ENCODE data around the gene PPP2R2D.

DNA sequence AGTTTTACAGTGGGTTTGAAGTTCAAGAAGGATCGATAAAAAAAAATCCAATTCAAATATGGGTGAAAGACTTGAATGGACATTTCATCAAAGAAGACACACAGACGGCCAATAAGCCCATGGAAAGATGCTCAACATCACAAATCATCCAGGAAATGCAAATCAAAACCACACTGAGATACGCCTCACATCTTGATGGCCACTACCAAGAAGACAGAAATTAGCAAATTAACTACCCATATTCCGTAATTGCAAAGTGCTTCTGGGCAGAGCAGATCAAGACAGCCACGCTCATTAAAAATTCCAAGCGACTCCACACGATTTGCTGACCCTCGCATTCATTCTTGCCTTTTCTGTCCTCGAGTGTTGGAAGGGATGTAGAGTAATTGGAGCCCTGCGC is 34.1 kb upstream of the PPP2R2D start:
- TF ChIP-seq, protein P1, sequence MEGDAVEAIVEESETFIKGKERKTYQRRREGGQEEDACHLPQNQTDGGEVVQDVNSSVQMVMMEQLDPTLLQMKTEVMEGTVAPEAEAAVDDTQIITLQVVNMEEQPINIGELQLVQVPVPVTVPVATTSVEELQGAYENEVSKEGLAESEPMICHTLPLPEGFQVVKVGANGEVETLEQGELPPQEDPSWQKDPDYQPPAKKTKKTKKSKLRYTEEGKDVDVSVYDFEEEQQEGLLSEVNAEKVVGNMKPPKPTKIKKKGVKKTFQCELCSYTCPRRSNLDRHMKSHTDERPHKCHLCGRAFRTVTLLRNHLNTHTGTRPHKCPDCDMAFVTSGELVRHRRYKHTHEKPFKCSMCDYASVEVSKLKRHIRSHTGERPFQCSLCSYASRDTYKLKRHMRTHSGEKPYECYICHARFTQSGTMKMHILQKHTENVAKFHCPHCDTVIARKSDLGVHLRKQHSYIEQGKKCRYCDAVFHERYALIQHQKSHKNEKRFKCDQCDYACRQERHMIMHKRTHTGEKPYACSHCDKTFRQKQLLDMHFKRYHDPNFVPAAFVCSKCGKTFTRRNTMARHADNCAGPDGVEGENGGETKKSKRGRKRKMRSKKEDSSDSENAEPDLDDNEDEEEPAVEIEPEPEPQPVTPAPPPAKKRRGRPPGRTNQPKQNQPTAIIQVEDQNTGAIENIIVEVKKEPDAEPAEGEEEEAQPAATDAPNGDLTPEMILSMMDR (IDR thresholded peaks at IDR 0.05), result no peak
- TF ChIP-seq POLR2A (IDR thresholded peaks at IDR 0.05; ENCODE audit: low read depth), result no peak
- no peak for TF ChIP-seq POLR2AphosphoS5 (IDR thresholded peaks at IDR 0.05)
